Esophagus muscularis mucosa (tissue), 4 donors: Measurements from ENCODE around the gene VILL.

Source experiments
- CTCF ChIP-seq, 3 experiments: fragments of 200-600 bp in 2 of 3; fragments of 450-650 bp in 1 of 3; sonication (generic) in 2 of 3; IDR thresholded peaks; one replicate each; pipeline ENCODE4 v1.5.1; 2017 to 2019; ENCODE audit warnings: antibody characterized with exemption in 3 of 3, mild to moderate bottlenecking in 2 of 3, moderate library complexity in 1 of 3
- EP300 ChIP-seq: sonication (generic); formaldehyde crosslinking; IDR thresholded peaks from one replicate; pipeline ENCODE4 v1.6.1; 2017; ENCODE audit warnings: antibody characterized with exemption
- POLR2A ChIP-seq: fragments of 450-650 bp; IDR thresholded peaks from one replicate; pipeline ENCODE4 v1.6.1; 2017; ENCODE audit warnings: antibody characterized with exemption, moderate library complexity, mild to moderate bottlenecking, low read depth
- POLR2AphosphoS5 ChIP-seq, 2 donors: sonication (generic); formaldehyde crosslinking; IDR thresholded peaks; one replicate each; pipeline ENCODE4 v1.6.1; 2017; ENCODE audit warnings: antibody characterized with exemption in 2 of 2

GRCh38 chr3:38038447-38038911, 47.9 kb downstream of the VILL start:
- TF ChIP-seq POLR2A: no peak
- TF ChIP-seq POLR2AphosphoS5 (IDR thresholded peaks at IDR 0.05): no peak
- no peak for TF ChIP-seq CTCF (IDR thresholded peaks at IDR 0.05)
- no peak for TF ChIP-seq EP300
